WERI-Rb-1 (cell line): ENCODE data around the gene ITGA7.

Experiments
- DNase-seq: peaks from one replicate; pipeline ENCODE4 v3.0.0-alpha.2; 2020
- H3K27ac ChIP-seq: fragments of 250-450 bp; sonication (Bioruptor Pico); 2 replicates; pipeline ENCODE4 v1.5.1; 2020; ENCODE audit warnings: mild to moderate bottlenecking, moderate library complexity
- H3K27me3 ChIP-seq: fragments of 250-450 bp; sonication (Bioruptor Pico); 2 replicates; pipeline ENCODE4 v1.5.1; 2021; ENCODE audit warnings: mild to moderate bottlenecking, low read depth, moderate library complexity; ENCODE audit not compliant: insufficient read depth, severe bottlenecking
- H3K36me3 ChIP-seq: fragments of 250-450 bp; sonication (Bioruptor Pico); 2 replicates; pipeline ENCODE4 v1.5.1; 2020; ENCODE audit warnings: mild to moderate bottlenecking, moderate library complexity
- H3K4me3 ChIP-seq: 2 replicates; pipeline ENCODE4 v1.5.1; 2011; ENCODE audit warnings: low read depth, mild to moderate bottlenecking, control low read depth, low read length
- H3K9me3 ChIP-seq: fragments of 250-450 bp; sonication (Bioruptor Pico); 2 replicates; pipeline ENCODE4 v1.5.1; 2021; ENCODE audit warnings: mild to moderate bottlenecking, moderate library complexity; ENCODE audit not compliant: severe bottlenecking
- TF ChIP-seq, protein P1 (sequence below): IDR thresholded peaks from 2 replicates; pipeline ENCODE4 v1.5.1; 2011; ENCODE audit warnings: low read depth, mild to moderate bottlenecking, control low read depth, inconsistent platforms, low read length

The ITGA7 gene, protein sequence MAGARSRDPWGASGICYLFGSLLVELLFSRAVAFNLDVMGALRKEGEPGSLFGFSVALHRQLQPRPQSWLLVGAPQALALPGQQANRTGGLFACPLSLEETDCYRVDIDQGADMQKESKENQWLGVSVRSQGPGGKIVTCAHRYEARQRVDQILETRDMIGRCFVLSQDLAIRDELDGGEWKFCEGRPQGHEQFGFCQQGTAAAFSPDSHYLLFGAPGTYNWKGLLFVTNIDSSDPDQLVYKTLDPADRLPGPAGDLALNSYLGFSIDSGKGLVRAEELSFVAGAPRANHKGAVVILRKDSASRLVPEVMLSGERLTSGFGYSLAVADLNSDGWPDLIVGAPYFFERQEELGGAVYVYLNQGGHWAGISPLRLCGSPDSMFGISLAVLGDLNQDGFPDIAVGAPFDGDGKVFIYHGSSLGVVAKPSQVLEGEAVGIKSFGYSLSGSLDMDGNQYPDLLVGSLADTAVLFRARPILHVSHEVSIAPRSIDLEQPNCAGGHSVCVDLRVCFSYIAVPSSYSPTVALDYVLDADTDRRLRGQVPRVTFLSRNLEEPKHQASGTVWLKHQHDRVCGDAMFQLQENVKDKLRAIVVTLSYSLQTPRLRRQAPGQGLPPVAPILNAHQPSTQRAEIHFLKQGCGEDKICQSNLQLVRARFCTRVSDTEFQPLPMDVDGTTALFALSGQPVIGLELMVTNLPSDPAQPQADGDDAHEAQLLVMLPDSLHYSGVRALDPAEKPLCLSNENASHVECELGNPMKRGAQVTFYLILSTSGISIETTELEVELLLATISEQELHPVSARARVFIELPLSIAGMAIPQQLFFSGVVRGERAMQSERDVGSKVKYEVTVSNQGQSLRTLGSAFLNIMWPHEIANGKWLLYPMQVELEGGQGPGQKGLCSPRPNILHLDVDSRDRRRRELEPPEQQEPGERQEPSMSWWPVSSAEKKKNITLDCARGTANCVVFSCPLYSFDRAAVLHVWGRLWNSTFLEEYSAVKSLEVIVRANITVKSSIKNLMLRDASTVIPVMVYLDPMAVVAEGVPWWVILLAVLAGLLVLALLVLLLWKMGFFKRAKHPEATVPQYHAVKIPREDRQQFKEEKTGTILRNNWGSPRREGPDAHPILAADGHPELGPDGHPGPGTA

GRCh38 chr12:55707841-55708694 lies at the start of gene ITGA7:
Gene ITGA7 (minus strand): TSS chr12:55707904. CDS start chr12:55707682, 222 bp downstream.
- Histone ChIP-seq H3K9me3 (no peaks in the 10 kb centered on the region), H3K27ac (peak within 1 kb of the TSS; percentile 47; the same call in 1 of the 2 replicates), H3K36me3 (no peaks in the 10 kb centered on the region), H3K4me3 (peak within 1 kb of the TSS; percentile 72), H3K27me3 (no peaks in the 10 kb centered on the region)
- TF ChIP-seq, protein P1, sequence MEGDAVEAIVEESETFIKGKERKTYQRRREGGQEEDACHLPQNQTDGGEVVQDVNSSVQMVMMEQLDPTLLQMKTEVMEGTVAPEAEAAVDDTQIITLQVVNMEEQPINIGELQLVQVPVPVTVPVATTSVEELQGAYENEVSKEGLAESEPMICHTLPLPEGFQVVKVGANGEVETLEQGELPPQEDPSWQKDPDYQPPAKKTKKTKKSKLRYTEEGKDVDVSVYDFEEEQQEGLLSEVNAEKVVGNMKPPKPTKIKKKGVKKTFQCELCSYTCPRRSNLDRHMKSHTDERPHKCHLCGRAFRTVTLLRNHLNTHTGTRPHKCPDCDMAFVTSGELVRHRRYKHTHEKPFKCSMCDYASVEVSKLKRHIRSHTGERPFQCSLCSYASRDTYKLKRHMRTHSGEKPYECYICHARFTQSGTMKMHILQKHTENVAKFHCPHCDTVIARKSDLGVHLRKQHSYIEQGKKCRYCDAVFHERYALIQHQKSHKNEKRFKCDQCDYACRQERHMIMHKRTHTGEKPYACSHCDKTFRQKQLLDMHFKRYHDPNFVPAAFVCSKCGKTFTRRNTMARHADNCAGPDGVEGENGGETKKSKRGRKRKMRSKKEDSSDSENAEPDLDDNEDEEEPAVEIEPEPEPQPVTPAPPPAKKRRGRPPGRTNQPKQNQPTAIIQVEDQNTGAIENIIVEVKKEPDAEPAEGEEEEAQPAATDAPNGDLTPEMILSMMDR, result no peak
- peak; percentile 89 for DNase-seq

GRCh38 chr12:55755246-55755645 lies 47.5 kb upstream of the ITGA7 start:
- no peak overlapping the region for H3K4me3 ChIP-seq
- peaks cover 2% of the 10 kb centered on the region for H3K9me3 ChIP-seq
- peaks cover 92% of the 10 kb centered on the region for H3K36me3 ChIP-seq
- TF ChIP-seq, protein P1, result no peak
- DNase-seq, result no peak
- H3K27me3 ChIP-seq, result no peaks in the 10 kb centered on the region
- H3K27ac ChIP-seq, result no peak overlapping the region

DNA sequence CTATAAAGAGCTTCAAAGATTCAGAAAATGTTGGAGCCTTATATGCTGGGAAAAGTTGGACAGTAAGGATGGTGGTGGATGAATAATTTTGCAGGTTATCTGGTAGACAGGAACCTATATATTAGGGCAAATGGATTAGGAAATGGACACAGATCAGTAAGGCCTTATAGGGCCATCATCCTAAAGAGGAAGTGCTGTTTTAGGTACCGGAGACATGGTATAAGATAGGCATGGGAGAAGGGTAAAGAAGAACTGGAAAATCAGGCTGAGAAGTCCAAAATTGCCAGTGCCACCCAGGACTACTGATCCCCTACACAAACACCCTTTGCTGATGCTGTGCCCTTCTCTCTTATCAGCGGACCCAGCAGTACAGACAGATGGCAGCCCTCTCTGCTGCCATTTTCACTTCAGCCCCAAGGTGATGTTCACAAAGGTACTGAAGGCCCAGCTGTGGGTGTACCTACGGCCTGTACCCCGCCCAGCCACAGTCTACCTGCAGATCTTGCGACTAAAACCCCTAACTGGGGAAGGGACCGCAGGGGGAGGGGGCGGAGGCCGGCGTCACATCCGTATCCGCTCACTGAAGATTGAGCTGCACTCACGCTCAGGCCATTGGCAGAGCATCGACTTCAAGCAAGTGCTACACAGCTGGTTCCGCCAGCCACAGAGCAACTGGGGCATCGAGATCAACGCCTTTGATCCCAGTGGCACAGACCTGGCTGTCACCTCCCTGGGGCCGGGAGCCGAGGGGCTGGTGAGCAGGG lies 40.7 kb upstream of the ITGA7 start:
- no peak overlapping the region for H3K4me3 ChIP-seq
- H3K27ac ChIP-seq, result no peak overlapping the region
- peaks cover 63% of the 10 kb centered on the region for H3K36me3 ChIP-seq
- H3K27me3 ChIP-seq, result no peaks in the 10 kb centered on the region
- TF ChIP-seq, protein P1, result no peak
- H3K9me3 ChIP-seq, result no peaks in the 10 kb centered on the region
- no peak for DNase-seq

DNA sequence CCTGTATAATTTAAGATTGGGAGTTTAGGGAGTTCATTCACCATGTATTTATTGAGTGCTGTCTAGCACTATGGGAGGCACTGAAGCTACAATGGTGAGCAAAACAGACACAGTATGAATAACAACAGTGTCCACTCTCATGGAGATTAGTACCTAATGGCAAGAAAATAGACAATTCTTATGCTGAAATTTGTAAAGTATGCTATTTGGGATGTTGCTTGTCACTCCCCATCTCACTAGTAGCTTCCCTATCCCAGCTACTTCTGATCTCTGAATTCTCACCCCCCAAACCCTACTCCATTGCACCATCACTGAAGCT lies 39.2 kb upstream of the ITGA7 start:
- Histone ChIP-seq H3K36me3 (peaks cover 48% of the 10 kb centered on the region), H3K27me3 (no peaks in the 10 kb centered on the region), H3K4me3 (no peak overlapping the region), H3K27ac (peak overlapping the region; percentile 80), H3K9me3 (no peaks in the 10 kb centered on the region)
- DNase-seq, result no peak
- TF ChIP-seq, protein P1, result no peak
